Type B pancreatic cell (in vitro differentiated cells): Measurements from ENCODE around the gene RLBP1. TPM values are rescaled to one million over a fixed set of nuclear protein-coding genes. Genes with fewer than 3 reads are reported as not detected.

Experiments used
- DNase-seq: peaks from one replicate; pipeline ENCODE4 v3.0.0; 2021; ENCODE audit warnings: mixed read lengths; ENCODE audit not compliant: unreplicated experiment; ENCODE audit errors: extremely low spot score
- H3K27ac Mint-ChIP-seq: 2 replicates; pipeline ENCODE4 v1.8.0; 2021; ENCODE audit warnings: mild to moderate bottlenecking, mixed read lengths
- H3K27me3 Mint-ChIP-seq: 2 replicates; pipeline ENCODE4 v1.8.0; 2021; ENCODE audit warnings: mixed read lengths
- H3K36me3 Mint-ChIP-seq: 2 replicates; pipeline ENCODE4 v1.8.0; 2021; ENCODE audit warnings: mixed read lengths
- H3K4me1 Mint-ChIP-seq: one replicate; pipeline ENCODE4 v1.8.0; 2021; ENCODE audit warnings: mixed read lengths; ENCODE audit not compliant: unreplicated experiment
- H3K4me3 Mint-ChIP-seq: 2 replicates; pipeline ENCODE4 v1.8.0; 2021; ENCODE audit warnings: mild to moderate bottlenecking, mixed read lengths
- H3K9me3 Mint-ChIP-seq: 2 replicates; pipeline ENCODE4 v1.8.0; 2021; ENCODE audit warnings: mixed read lengths
- total RNA-seq: library from RNA; stranded (reverse); gene quantifications from 2 replicates; pipeline ENCODE4 v1.2.1, GENCODE V29; 2021; ENCODE audit warnings: low replicate concordance
- TF ChIP-seq, protein P1 (sequence below): fragments of 200-600 bp; sonication (generic); conservative IDR thresholded peaks from 2 replicates; pipeline ENCODE4 v1.5.0; 2021; ENCODE audit warnings: antibody characterized with exemption, mild to moderate bottlenecking

Gene RLBP1
- total RNA-seq, 1 donor from 2014 or later = not detected

DNA sequence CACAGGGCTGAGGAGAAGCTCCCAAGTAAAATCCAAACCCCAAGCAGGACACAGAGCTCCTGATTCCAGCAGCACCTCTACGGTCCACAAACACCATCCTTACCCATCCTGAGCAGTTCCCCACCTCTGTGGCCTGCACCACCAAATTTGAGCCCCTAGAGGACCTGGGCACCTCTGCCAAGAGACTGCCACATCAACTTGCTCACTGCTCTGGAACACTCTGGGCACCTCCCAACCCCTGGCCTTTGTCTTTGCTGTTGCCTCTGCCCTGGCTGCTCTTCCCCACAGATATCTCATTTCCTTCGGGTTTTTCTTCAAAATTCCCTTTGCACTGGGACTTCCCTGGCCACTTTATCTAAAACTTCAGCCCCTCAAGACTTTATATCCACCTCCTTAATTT, 5.8 kb downstream of the RLBP1 start:
- Mint-ChIP-seq H3K27me3 (peaks cover 14% of the 10 kb centered on the region), H3K9me3 (no peaks in the 10 kb centered on the region), H3K36me3 (no peaks in the 10 kb centered on the region), H3K4me1 (no peaks in the 10 kb centered on the region), H3K4me3 (no peak overlapping the region), H3K27ac (no peak overlapping the region)
- DNase-seq = no peak
- TF ChIP-seq, protein P1, sequence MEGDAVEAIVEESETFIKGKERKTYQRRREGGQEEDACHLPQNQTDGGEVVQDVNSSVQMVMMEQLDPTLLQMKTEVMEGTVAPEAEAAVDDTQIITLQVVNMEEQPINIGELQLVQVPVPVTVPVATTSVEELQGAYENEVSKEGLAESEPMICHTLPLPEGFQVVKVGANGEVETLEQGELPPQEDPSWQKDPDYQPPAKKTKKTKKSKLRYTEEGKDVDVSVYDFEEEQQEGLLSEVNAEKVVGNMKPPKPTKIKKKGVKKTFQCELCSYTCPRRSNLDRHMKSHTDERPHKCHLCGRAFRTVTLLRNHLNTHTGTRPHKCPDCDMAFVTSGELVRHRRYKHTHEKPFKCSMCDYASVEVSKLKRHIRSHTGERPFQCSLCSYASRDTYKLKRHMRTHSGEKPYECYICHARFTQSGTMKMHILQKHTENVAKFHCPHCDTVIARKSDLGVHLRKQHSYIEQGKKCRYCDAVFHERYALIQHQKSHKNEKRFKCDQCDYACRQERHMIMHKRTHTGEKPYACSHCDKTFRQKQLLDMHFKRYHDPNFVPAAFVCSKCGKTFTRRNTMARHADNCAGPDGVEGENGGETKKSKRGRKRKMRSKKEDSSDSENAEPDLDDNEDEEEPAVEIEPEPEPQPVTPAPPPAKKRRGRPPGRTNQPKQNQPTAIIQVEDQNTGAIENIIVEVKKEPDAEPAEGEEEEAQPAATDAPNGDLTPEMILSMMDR = no peak

DNA sequence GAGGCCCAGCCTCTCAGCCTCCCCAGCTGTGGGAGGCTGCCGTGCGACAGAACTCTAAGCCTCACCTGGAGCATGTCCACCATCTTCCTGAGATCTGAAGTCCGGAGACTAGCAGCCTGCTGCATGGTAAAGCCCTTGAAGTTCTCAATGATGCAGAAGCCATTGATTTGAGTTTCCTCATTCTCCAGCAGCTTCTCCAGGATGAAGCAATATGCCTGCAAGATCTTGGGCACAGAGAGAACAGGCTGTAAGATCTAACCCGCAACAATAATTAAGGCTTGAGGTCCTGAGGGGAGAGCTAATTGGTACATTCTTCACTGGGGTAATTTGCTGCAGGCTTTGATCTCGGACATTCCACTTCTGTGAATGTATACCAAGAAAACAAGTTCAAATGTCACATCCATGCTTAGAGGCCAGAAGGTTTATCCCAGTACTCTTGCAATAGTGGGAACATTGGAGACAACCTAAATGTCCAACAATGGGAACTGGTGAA, 9.7 kb downstream of the RLBP1 start:
- Mint-ChIP-seq H3K9me3 (no peaks in the 10 kb centered on the region), H3K4me3 (no peak overlapping the region), H3K36me3 (no peaks in the 10 kb centered on the region), H3K4me1 (peaks cover 4% of the 10 kb centered on the region), H3K27ac (no peak overlapping the region), H3K27me3 (peaks cover 9% of the 10 kb centered on the region)
- no peak for DNase-seq
- TF ChIP-seq, protein P1 = no peak

DNA sequence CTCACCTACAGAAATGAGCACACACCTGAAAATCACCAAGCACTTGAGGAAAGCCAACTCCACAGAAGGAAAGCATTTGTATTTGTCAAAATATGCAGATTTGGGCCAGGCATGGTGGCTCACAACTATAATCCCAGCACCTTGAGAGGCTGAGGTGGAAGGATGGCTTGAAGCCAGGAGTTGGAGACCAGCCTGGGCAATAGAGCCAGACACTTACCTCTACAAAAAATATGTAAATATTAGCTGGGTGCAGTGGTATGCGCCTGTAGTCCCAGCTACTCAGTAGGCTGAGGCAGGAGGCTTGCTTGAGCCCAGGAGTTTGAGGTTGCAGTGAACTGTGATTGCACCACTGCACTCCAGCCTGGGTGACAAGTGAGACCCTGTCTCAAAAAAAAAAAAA, 12.3 kb downstream of the RLBP1 start:
- Mint-ChIP-seq H3K27ac (no peak overlapping the region), H3K4me1 (peaks cover 6% of the 10 kb centered on the region), H3K4me3 (no peak overlapping the region), H3K36me3 (no peaks in the 10 kb centered on the region), H3K9me3 (no peaks in the 10 kb centered on the region), H3K27me3 (peaks cover 5% of the 10 kb centered on the region)
- no peak for DNase-seq
- TF ChIP-seq, protein P1 = no peak

DNA sequence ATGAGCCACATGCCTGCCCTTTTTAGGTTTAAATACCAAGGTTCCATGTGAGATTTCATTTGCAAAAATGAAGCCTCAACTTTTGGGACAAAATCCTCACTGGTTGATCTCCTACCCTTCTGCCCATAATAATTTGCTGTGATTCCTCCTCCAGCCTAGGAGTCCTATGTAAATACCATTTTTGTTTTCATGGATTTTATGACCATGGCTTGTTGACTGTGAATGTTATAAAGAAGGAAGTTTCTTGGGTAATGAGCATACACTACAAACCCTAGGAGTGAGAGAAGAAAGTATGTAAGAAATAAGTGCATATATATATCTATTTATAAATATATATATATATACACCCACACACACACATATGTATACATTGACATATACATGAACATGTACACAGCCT, 13.1 kb downstream of the RLBP1 start:
- Mint-ChIP-seq H3K27me3 (peaks cover 5% of the 10 kb centered on the region), H3K36me3 (no peaks in the 10 kb centered on the region), H3K27ac (no peak overlapping the region), H3K4me1 (peaks cover 6% of the 10 kb centered on the region), H3K4me3 (no peak overlapping the region), H3K9me3 (no peaks in the 10 kb centered on the region)
- DNase-seq = no peak
- TF ChIP-seq, protein P1 = no peak

DNA sequence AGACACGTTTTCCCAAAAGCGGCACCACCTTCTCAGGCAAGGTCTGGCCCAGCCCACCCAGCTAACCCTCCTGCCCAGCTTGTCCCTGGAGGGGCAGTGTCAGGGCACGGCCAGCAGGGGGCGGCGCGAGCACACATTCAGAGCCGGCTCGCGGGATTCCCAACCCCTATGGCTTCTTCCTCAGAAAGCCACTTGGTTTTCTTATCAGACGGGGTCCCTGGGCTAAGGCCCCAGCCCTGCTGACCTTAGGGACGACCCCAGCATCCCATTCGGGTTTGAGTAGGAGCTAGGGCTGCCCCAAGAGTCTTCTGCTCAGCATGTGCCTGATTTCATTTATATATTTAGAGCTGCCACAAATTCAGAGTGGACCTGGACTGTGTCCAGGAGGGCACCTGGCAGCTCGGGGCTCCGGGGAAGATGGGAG, 14.5 kb downstream of the RLBP1 start:
- no peak overlapping the region for H3K4me3 Mint-ChIP-seq
- H3K9me3 Mint-ChIP-seq = no peaks in the 10 kb centered on the region
- H3K36me3 Mint-ChIP-seq = no peaks in the 10 kb centered on the region
- TF ChIP-seq, protein P1 = peak; percentile 99
- peaks cover 5% of the 10 kb centered on the region for H3K27me3 Mint-ChIP-seq
- peak; percentile 85 for DNase-seq
- H3K4me1 Mint-ChIP-seq = peaks cover 6% of the 10 kb centered on the region
- H3K27ac Mint-ChIP-seq = no peak overlapping the region

DNA sequence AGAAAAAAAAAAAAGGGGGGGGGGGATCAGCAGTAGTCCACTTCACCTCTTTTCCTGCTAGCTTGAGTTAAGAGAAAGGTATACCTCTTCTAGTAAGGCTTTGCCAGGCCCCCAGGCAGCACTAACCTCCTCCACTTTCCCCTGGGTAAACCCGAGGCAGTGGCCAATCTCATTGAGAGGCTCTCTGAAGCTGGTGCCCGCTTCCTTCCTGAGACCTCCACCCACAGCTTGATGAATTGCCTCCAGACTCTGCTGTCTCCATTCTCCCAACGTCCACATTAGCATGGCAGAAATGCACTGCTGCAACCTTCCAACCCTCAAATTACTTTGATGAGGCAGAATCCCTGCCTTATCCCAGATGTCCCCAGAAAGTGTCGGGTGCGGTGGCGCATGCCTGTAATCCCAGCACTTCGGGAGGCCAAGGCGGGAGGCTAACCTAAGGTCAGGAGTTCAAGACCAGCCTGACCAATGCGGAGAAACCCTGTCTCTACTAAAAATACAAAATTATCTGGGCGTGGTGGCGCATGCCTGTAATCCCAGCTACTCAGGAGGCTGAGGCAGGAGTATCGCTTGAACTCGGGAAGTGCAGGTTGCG, 15.3 kb downstream of the RLBP1 start:
- Mint-ChIP-seq H3K27me3 (peaks cover 5% of the 10 kb centered on the region), H3K4me3 (no peak overlapping the region), H3K36me3 (peaks cover 3% of the 10 kb centered on the region), H3K27ac (no peak overlapping the region), H3K9me3 (no peaks in the 10 kb centered on the region), H3K4me1 (peaks cover 6% of the 10 kb centered on the region)
- DNase-seq = no peak
- TF ChIP-seq, protein P1 = no peak
